Retina (tissue), 1 donor: ENCODE measurements around the gene TNK1.

ENCODE experiments used
- DNase-seq: peaks from one replicate; pipeline ENCODE4 v3.0.0-alpha.2; 2016

TNK1 gene

DNA sequence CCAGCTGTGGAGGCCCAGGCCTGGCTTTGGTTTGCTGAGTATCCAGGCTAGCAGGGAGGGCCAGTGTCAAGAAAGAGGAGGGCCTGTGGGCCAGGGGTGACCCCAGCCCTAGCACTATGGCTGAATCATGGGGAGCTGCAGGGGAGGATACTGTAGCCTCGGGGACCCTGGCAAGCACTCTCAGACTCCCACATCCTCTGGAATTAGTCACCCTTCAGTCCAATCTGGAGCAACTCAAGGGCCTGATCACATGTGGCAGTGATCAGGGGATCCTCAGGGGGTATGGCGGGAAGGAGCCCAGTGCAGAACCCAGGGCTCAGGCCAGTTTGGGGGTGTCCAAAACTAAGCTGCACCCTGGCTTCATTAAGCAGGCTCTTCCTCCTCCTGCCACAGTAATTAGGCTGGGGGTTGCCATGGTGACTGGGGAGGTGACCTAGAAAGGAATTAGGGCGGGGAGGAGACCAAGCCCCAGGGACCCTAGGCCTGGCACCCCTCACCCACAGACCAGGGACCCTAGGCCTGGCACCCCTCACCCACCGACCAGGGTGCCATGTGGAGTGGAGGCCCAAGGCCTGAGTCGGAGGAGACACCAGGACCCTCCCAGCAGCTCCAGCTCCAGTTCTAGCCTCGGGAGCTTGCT lies 32.6 kb downstream of the TNK1 start:
- peak; percentile 58 for DNase-seq

GRCh38 chr17:7414837-7415236 lies 33.9 kb downstream of the TNK1 start:
- DNase-seq, result no peak

DNA sequence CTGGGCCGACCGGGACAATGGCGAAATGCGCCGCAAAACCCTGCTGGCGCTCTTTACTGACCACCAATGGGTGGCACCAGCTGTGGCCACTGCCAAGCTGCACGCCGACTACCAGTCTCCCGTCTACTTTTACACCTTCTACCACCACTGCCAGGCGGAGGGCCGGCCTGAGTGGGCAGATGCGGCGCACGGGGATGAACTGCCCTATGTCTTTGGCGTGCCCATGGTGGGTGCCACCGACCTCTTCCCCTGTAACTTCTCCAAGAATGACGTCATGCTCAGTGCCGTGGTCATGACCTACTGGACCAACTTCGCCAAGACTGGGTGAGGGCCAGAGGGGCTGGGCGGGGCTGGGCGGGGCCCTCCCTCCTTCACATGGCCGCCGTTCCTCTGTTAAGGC lies 34.9 kb downstream of the TNK1 start:
- no peak for DNase-seq

DNA sequence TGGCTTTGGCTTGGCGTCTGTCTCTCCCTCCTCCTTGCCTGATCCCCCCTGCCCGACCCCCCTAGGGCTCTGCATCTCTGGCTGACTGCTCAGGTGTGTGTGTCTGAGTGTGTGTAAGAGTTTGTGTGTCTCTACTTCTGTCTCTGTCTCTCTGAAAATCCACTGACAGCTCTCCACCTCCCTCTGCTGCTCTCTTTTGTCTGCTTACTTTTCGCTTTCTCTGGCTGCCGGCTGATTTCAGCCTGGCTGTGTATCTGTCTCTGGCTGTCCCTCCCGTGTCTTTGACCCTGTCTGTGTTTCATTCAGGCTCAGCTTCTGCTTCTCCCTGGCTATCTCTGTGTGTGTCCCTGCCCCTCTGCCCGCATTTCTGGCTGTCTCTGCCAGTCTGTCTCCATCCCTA lies 35.4 kb downstream of the TNK1 start:
- DNase-seq, result no peak

GRCh38 chr17:7417056-7417655 lies 36.3 kb downstream of the TNK1 start:
- DNase-seq, result no peak

- DNase-seq, result no peak
Measured at GRCh38 chr17:7418472-7419152, 37.7 kb downstream of the TNK1 start.

DNA sequence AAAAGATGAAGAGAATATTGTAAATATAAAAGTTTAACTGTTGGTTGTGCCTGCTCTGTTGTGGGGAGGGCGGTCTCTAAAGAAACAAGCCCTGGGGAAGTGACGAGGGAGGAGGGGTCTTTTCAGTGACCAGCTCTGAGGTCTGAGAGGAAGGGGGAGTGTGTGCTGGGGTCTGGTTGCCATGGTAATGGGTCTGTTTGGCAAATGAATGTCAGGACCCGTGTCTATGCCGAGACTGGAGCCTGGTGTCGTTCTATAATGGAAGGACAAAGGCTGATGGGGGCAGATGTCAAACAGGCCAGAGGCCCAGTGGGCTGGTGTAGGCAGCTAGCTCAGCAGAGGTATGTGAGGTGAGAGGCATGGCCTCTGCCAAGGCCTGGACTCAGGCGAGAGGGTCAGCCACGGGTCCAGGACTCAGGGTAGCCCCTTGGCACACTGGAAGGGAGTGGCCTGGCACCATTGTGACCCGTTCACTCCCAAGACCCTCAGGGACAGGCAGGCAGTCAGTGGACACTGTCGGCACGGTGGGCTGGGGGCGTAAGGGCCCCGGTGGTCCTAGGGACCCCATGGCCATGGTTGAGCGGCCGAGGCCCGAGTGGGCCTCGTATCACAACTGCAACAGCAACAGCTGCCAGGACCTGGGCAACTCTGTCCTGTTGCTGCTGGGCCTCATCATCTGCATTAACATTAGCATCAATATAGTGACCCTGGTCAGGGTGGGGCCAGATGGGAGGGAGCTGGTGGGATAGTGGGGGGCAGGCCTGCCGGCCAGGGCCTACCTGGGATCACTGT lies 39.1 kb downstream of the TNK1 start, which contains the start of gene SPEM1:
Gene SPEM1, plus strand, starts transcription at position 506 of the 792 bp plus-strand sequence. Its CDS starts 61 bp downstream, at position 567.
- DNase-seq, result peak; percentile 53

DNA sequence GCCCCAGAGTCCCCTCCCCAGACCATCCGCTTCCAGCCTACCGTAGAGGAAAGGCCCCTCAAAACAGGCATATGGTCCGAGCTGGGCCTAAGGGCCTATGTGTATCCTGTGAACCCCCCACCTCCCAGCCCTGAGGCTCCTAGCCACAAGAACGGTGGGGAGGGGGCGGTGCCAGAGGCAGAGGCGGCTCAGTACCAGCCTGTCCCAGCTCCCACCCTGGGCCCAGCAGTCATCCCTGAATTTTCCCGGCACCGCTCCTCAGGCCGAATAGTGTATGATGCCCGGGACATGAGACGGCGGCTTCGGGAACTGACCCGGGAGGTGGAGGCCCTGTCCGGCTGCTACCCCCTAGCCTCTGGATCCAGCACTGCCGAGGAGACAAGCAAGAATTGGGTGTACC lies 40.3 kb downstream of the TNK1 start:
- DNase-seq, result no peak

DNA sequence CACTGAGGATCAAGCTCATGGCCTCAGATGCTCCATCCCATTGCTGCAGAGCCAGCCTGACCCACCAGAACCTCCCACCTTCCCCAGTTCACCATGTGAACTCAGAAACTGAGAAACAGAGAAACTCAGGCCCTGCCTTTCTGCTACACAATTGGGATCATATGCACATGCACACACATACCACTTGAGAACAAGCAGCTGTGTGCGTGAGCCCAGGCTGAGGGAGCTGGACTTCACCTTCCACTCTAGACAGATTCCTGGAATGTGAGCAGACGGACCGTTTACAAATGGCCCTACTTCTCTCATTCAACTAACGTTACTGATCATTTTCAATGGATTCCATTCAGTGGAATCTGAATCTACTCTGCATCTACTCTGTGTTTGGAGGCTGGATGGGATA lies 42.8 kb downstream of the TNK1 start:
- no peak for DNase-seq

GRCh38 chr17:7425316-7425715 lies 44.4 kb downstream of the TNK1 start, which contains the start of gene SPEM2:
Gene SPEM2 (plus strand): TSS chr17:7425616. CDS start chr17:7425689, 73 bp downstream.
- no peak for DNase-seq

DNA sequence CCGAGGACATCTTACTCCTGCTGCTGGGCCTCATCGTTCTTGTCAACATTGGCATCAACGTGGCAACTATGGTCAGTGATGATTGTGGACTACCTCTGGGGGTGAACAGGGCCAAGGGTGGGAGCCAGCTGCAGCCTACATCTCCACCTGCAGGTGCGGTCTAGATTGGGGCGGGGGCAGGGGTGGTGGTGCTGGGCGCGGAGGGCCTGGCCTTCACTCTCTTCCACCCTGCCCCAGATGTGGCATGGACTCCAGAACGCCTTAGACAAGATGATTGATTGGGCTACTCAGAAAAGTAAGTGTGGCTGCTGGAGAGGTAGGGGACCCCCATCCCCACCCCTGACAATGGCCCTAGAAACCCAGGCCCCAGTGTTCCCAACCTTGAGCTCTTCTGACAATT lies 44.9 kb downstream of the TNK1 start:
- DNase-seq, result no peak

DNA sequence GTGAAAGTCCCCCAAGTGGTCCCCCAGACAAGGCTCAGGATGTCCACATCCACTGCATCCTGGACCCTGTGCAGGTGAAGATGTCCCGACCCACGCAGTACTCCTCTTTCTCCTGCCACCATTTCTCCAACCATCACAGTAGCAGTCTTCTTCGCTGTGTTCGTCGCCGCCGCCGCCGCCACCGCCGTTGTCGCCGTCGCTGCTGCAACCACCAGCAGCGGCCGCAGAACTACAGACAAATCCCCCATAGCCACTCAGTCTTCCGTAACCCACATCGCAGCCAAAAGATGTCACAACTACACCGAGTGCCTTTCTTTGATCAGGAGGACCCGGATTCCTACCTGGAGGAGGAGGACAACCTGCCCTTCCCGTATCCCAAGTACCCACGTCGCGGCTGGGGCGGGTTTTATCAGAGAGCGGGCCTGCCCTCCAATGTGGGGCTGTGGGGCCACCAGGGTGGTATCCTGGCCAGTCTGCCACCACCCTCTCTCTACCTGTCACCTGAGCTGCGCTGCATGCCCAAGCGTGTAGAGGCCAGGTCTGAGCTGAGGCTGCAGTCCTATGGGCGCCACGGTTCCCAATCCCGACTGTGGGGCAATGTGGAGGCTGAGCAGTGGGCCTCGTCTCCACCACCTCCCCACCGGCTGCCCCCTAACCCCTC lies 45.4 kb downstream of the TNK1 start:
- no peak for DNase-seq

- no peak for DNase-seq
Measured at GRCh38 chr17:7426896-7427489, 46.1 kb downstream of the TNK1 start.

- DNase-seq, result no peak
Measured at GRCh38 chr17:7427549-7427948, 46.7 kb downstream of the TNK1 start.

DNA sequence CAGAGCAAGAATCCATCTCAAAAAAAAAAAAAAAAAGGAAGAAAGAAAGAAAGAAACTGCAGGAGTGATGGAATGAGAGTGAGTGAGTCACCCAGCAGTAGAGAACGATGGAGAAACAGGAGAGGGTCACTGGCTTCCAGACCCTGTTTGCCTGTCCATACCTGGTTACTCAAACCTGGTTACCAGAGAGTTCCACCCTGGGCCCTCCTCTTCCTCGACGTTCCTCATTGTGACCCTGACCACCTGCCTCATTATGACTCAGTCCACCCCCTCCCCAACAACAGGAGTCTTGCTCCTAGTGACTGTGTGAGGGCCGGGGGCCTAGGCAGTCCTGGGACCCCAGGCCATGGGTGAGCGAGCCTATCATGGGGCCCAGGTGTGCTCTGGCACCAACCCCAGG lies 47.7 kb downstream of the TNK1 start, which contains the start of gene SPEM3:
Gene SPEM3, plus strand, starts transcription at position 301 of the 400 bp plus-strand sequence. Its CDS starts 46 bp downstream, at position 347.
- DNase-seq, result no peak

DNA sequence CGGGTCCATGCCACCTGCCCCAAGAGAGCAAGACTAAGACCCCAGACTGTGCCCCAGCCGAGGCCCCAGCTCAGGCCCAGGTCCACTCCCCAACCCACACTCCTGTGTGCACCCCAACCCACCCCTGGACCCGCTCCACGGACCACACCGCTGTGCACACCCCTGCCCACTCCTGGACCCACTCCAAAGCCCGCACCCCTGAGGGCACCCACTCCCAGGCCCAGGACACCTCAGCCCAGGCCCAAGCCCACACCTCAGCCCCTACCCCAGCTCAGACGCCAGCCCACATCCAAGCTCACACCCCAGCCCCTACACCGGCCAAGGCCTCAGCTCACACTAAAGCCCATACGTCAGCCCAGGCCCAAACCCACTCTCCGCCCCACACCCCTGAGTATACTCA lies 48.8 kb downstream of the TNK1 start:
- DNase-seq, result no peak

- DNase-seq, result no peak
Measured at GRCh38 chr17:7431231-7431630, 50.3 kb downstream of the TNK1 start.

- DNase-seq, result no peak
Measured at GRCh38 chr17:7432296-7432695, 51.4 kb downstream of the TNK1 start.

DNA sequence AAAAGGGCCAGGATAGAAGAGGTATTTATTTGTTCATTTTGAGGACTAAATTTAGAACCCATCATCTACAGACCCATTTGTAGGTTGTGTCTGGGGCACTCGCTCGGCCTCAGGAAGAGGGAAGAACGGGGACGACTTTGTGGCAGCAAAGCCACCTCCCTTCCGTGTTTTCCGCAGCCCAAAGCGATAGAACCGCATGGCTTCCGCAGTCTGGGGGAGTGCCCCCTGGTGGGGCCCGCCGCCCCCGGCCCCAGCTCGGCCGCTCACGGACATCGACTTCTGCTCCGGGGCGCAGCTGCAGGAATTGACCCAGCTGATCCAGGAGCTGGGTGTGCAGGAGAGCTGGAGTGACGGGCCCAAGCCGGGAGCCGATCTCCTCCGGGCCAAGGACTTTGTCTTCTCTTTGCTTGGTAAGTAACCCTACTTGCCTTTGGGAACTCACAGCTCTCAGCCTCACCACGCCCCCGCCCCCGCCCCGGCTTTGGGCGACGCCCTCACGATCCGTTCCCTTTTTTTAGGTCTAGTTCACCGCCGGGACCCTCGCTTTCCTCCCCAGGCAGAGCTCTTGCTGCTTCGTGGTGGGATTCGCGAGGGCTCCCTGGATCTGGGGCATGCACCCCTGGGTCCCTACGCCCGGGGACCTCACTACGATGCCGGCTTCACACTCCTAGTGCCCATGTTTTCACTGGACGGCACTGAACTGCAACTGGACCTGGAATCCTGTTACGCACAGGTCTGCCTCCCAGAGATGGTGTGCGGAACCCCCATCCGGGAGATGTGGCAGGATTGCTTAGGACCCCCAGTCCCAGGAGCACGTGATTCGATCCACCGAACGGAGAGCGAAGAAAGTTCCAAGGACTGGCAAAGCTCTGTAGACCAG lies 55.0 kb downstream of the TNK1 start:
- DNase-seq, result peak; percentile 62

DNA sequence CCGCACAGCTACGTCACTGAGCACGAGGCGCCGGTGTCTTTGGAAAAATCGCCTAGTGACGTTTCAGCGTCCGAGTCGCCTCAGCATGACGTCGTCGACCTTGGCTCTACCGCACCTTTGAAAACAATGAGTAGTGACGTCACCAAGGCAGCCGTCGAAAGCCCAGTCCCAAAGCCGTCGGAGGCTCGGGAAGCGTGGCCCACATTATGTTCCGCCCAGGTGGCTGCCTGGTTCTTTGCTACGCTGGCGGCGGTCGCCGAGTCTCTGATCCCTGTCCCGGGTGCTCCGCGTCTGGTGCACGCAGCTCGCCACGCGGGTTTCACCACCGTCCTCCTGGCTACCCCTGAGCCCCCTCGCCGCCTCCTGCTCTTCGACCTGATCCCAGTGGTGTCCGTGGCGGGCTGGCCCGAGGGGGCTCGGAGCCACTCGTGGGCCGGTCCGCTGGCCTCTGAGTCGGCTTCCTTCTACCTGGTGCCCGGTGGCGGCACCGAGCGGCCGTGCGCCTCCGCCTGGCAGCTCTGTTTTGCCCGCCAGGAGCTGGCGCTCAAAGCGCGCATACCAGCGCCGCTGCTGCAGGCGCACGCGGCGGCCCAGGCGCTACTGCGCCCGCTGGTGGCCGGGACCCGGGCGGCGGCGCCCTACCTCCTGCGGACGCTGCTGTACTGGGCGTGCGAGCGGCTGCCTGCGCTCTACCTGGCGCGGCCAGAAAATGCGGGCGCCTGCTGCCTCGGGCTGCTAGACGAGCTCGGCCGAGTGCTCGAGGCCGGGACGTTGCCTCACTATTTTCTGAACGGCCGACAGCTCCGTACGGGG lies 55.9 kb downstream of the TNK1 start:
- DNase-seq, result peak; percentile 91
